Measurements from ENCODE around the gene KRT32. TPM values are rescaled to one million over a fixed set of nuclear protein-coding genes. Genes with fewer than 3 reads are reported as not detected.

KRT32 gene
- total and polyA plus RNA-seq, 9 of the 15 experiments (the other 6 are each of a cell fraction or from before 2014, with no cell fraction given): not detected

- ATAC-seq (no peak), DNase-seq (ENCODE audit: extremely low read depth in 1 of 4, low spot score in 3 of 4) (no peak), FAIRE-seq (no peak)
- H2AFZ ChIP-seq (ENCODE audit: low read depth, low read length): no peak overlapping the region
- no peak overlapping the region for H3K9ac ChIP-seq (ENCODE audit: insufficient read depth in 1 of 2, low read depth in 2 of 2, low read length in 2 of 2)
- in situ Hi-C loops (cut with MboI) (no loop called here), intact Hi-C loops (cut with micrococcal nuclease) (no loop called here)
- H3K9me3 ChIP-seq (replicated peaks; ENCODE audit: control insufficient read depth, insufficient read depth, low read depth, low read length): no peaks in the 10 kb centered on the region; the same call in 1 of the 2 replicates
- no peaks in the 10 kb centered on the region for H4K20me1 ChIP-seq (replicated peaks; ENCODE audit: control insufficient read depth, insufficient read depth, low read length)
- H3K4me1 ChIP-seq (replicated peaks in 1 of 2; ENCODE audit: control insufficient read depth in 2 of 2, insufficient read depth in 2 of 2, low read length in 2 of 2): no peaks in the 10 kb centered on the region
- 3% methylated on average over 2 of the region's 2 CpGs for WGBS (ENCODE audit: insufficient coverage, low coverage, missing lambda C conversion rate)
- H3K4me3 ChIP-seq: no peak overlapping the region
- POLR2A ChIA-PET: no interaction called here
- H3K9me1 ChIP-seq (ENCODE audit: control insufficient read depth, insufficient read depth, low read length): no peaks in the 10 kb centered on the region
- no peak overlapping the region for H3K4me2 ChIP-seq (ENCODE audit: insufficient read depth, low read length)
- H3K36me3 ChIP-seq (ENCODE audit: control insufficient read depth, insufficient read depth, low read length): no peaks in the 10 kb centered on the region
- H3K27me3 ChIP-seq (ENCODE audit: control insufficient read depth in 2 of 2, insufficient read depth in 2 of 2, low read length in 2 of 2): peaks cover 5 to 12% of the 10 kb centered on the region in 2 experiments; a peak in 2 of 5 replicates
- CTCF ChIA-PET (ENCODE audit: low intra/inter-chr PET ratio): interaction anchor here (0.7 kb wide), 1 partner anchor 832 kb away, joined by 3 read pairs; no protein-coding TSS in a partner anchor
- no TSS peak for BruUV-seq (replicated peaks)
- H3K27ac ChIP-seq (ENCODE audit: extremely low read depth, low read depth, low read length): no peak overlapping the region
- no peak for TF ChIP-seq TRIM24 (IDR thresholded peaks at IDR 0.05)
- no peak for TF ChIP-seq ZNF324 (CRISPR knock-in tag; IDR thresholded peaks at IDR 0.05)
- no peak for TF ChIP-seq MYBL2 (IDR thresholded peaks at IDR 0.05; ENCODE audit: low read depth)
- TF ChIP-seq MYBL2 (CRISPR knock-in tag; IDR thresholded peaks at IDR 0.05; ENCODE audit: borderline replicate concordance): no peak
- TF ChIP-seq FOXK2 (conservative IDR thresholded peaks at IDR 0.05 in 1 of 2, IDR thresholded peaks at IDR 0.05 in 1 of 2; ENCODE audit: low read depth in 2 of 2): no peak
- TF ChIP-seq ZNF551 (CRISPR knock-in tag; IDR thresholded peaks at IDR 0.05): no peak
- no peak for TF ChIP-seq ZNF644 (tag; IDR thresholded peaks at IDR 0.05; ENCODE audit: low read depth)
- no peak for TF ChIP-seq HDAC1 (IDR thresholded peaks at IDR 0.05)
- TF ChIP-seq HNRNPH1 (optimal IDR thresholded peaks at IDR 0.05; ENCODE audit: low read depth, low read length): no peak
- TF ChIP-seq POLR2AphosphoS2 (IDR thresholded peaks at IDR 0.05; ENCODE audit: low read length): no peak
- no peak for TF ChIP-seq ZNF232 (CRISPR knock-in tag; IDR thresholded peaks at IDR 0.05)
- no peak for TF ChIP-seq NCOA6 (IDR thresholded peaks at IDR 0.05)
- no peak for TF ChIP-seq ZFP36 (IDR thresholded peaks at IDR 0.05; ENCODE audit: low read depth, low read length, partially characterized antibody)
- no peak for TF ChIP-seq ZNF431 (CRISPR knock-in tag; IDR thresholded peaks at IDR 0.05)
- no peak for TF ChIP-seq SMARCC2 (IDR thresholded peaks at IDR 0.05; ENCODE audit: low read depth)
- no peak for TF ChIP-seq RAD51 (IDR thresholded peaks at IDR 0.05; ENCODE audit: borderline replicate concordance, low read depth)
- TF ChIP-seq UBTF (IDR thresholded peaks at IDR 0.05; ENCODE audit: borderline replicate concordance in 1 of 2, low read depth in 2 of 2, low read length in 2 of 2): no peak
- TF ChIP-seq SAFB (IDR thresholded peaks at IDR 0.05; ENCODE audit: borderline replicate concordance, low read depth, low read length): no peak
- no peak for TF ChIP-seq GATAD2B (IDR thresholded peaks at IDR 0.05; ENCODE audit: borderline replicate concordance)
- TF ChIP-seq NUFIP1 (IDR thresholded peaks at IDR 0.05; ENCODE audit: partially characterized antibody): no peak
- no peaks in the 10 kb centered on the region; the same call in 2 of the 3 replicates for H3K79me2 ChIP-seq (ENCODE audit: control insufficient read depth, insufficient read depth, low read length)
Observed at GRCh38 chr17:41446806-41447205, 20.4 kb downstream of the KRT32 start.
